GM23338 (cell line): Measurements from ENCODE around the gene KCNIP2. TPM values are rescaled to one million over a fixed set of nuclear protein-coding genes. Genes with fewer than 3 reads are reported as not detected.

Experiments
- ATAC-seq: fragments of 200-7000 bp; cut with Tn5 transposase; 3 replicates; pipeline ENCODE4 v1.9.1; 2020
- DNase-seq: peaks from one replicate; pipeline ENCODE4 v3.0.0-alpha.2; 2015; ENCODE audit warnings: low spot score
- H2AFZ ChIP-seq: fragments of 200-600 bp; sonication (generic); 2 replicates; pipeline ENCODE4 v1.8.0; 2016; ENCODE audit warnings: antibody characterized with exemption, mild to moderate bottlenecking, moderate library complexity
- H3F3A ChIP-seq: fragments of 200-600 bp; sonication (generic); replicated peaks from 2 replicates; pipeline ENCODE4 v1.8.0; 2017; ENCODE audit warnings: antibody characterized with exemption, mixed run types, low read depth
- H3K27ac ChIP-seq: fragments of 200-600 bp; sonication (generic); 2 replicates; pipeline ENCODE4 v1.6.1; 2016; ENCODE audit warnings: low read depth
- H3K27me3 ChIP-seq: fragments of 200-600 bp; sonication (generic); 2 replicates; pipeline ENCODE4 v1.8.0; 2016; ENCODE audit warnings: mild to moderate bottlenecking, mixed run types, moderate library complexity; ENCODE audit not compliant: insufficient read depth
- H3K36me3 ChIP-seq: fragments of 200-600 bp; sonication (generic); 2 replicates; pipeline ENCODE4 v1.8.0; 2016; ENCODE audit warnings: mild to moderate bottlenecking; ENCODE audit not compliant: insufficient read depth
- H3K4me1 ChIP-seq: fragments of 200-600 bp; sonication (generic); 2 replicates; pipeline ENCODE4 v1.8.0; 2016; ENCODE audit warnings: mild to moderate bottlenecking, moderate library complexity; ENCODE audit not compliant: insufficient read depth
- H3K4me2 ChIP-seq: fragments of 200-600 bp; sonication (generic); 2 replicates; pipeline ENCODE4 v1.7.1; 2017; ENCODE audit warnings: mixed run types
- H3K4me3 ChIP-seq: fragments of 200-600 bp; sonication (generic); 2 replicates; pipeline ENCODE4 v1.6.1; 2016; ENCODE audit warnings: mixed run types
- H3K79me2 ChIP-seq: fragments of 200-600 bp; sonication (generic); replicated peaks from 2 replicates; pipeline ENCODE4 v1.8.0; 2017; ENCODE audit warnings: mild to moderate bottlenecking; ENCODE audit not compliant: insufficient read depth
- H3K9me2 ChIP-seq: fragments of 200-600 bp; sonication (generic); 2 replicates; pipeline ENCODE4 v1.8.0; 2017; ENCODE audit not compliant: insufficient read depth
- H4K20me1 ChIP-seq: fragments of 200-600 bp; sonication (generic); replicated peaks from 2 replicates; pipeline ENCODE4 v1.8.0; 2017; ENCODE audit warnings: mild to moderate bottlenecking; ENCODE audit not compliant: insufficient read depth
- H3K27ac Mint-ChIP-seq: 2 replicates; pipeline ENCODE4 v1.8.0; 2020; ENCODE audit warnings: inconsistent platforms, mild to moderate bottlenecking, moderate library complexity, mixed read lengths
- H3K27me3 Mint-ChIP-seq: 3 replicates; pipeline ENCODE4 v1.8.0; 2022; ENCODE audit warnings: low read depth, mild to moderate bottlenecking, moderate library complexity, mixed read lengths, inconsistent platforms; ENCODE audit not compliant: insufficient read depth, poor library complexity
- H3K36me3 Mint-ChIP-seq: 3 replicates; pipeline ENCODE4 v1.8.0; 2021; ENCODE audit warnings: low read depth, mild to moderate bottlenecking, inconsistent platforms, moderate library complexity, mixed read lengths
- H3K4me1 Mint-ChIP-seq: 3 replicates; pipeline ENCODE4 v1.8.0; 2020; ENCODE audit warnings: mild to moderate bottlenecking, inconsistent platforms, mixed read lengths
- H3K4me3 Mint-ChIP-seq: 3 replicates; pipeline ENCODE4 v1.8.0; 2021; ENCODE audit warnings: moderate library complexity, mild to moderate bottlenecking, inconsistent platforms, mixed read lengths
- H3K9me3 Mint-ChIP-seq: 3 replicates; pipeline ENCODE4 v1.8.0; 2020; ENCODE audit warnings: moderate library complexity, mild to moderate bottlenecking, inconsistent platforms, mixed read lengths
- CREB1 ChIP-seq: fragments of 250-450 bp; sonication (Bioruptor Pico); IDR thresholded peaks from 2 replicates; pipeline ENCODE4 v1.5.0; 2020; ENCODE audit warnings: low read depth, mild to moderate bottlenecking, moderate library complexity
- CTCF ChIP-seq, 2 experiments: fragments of 200-600 bp in 1 of 2; sonication (generic) in 1 of 2; conservative IDR thresholded peaks; 2 replicates each; pipeline versions ENCODE4 v1.5.1 to v1.6.1; 2016 to 2017; ENCODE audit warnings: antibody characterized with exemption in 2 of 2, low read depth in 2 of 2, mild to moderate bottlenecking in 2 of 2, moderate library complexity in 1 of 2
- EZH2 ChIP-seq: fragments of 200-600 bp; sonication (generic); IDR thresholded peaks from one replicate; pipeline ENCODE4 v1.8.0; 2017; ENCODE audit warnings: antibody characterized with exemption, mild to moderate bottlenecking, low read depth; ENCODE audit not compliant: unreplicated experiment
- EZH2phosphoT487 ChIP-seq: fragments of 200-600 bp; sonication (generic); IDR thresholded peaks from one replicate; pipeline ENCODE4 v1.8.1; 2018; ENCODE audit warnings: antibody characterized with exemption; ENCODE audit not compliant: unreplicated experiment
- JUNB ChIP-seq: IDR thresholded peaks from one replicate; pipeline ENCODE4 v1.6.1; 2016; ENCODE audit warnings: antibody characterized with exemption; ENCODE audit not compliant: unreplicated experiment
- NANOG ChIP-seq: IDR thresholded peaks from 2 replicates; pipeline ENCODE4 v1.6.1; 2016; ENCODE audit warnings: antibody characterized with exemption, borderline replicate concordance
- POLR2AphosphoS5 ChIP-seq: IDR thresholded peaks from 2 replicates; pipeline ENCODE4 v1.6.1; 2016; ENCODE audit warnings: antibody characterized with exemption, low read depth
- REST ChIP-seq: IDR thresholded peaks from one replicate; pipeline ENCODE4 v1.6.1; 2018; ENCODE audit warnings: antibody characterized with exemption; ENCODE audit not compliant: unreplicated experiment
- STAT1 ChIP-seq: IDR thresholded peaks from one replicate; pipeline ENCODE4 v1.6.1; 2016; ENCODE audit warnings: antibody characterized with exemption; ENCODE audit not compliant: unreplicated experiment
- ZNF114 ChIP-seq: fragments of 250-450 bp; sonication (Bioruptor Pico); IDR thresholded peaks from 2 replicates; pipeline ENCODE4 v1.5.0; 2020; ENCODE audit warnings: mild to moderate bottlenecking, moderate library complexity
- ZNF331 ChIP-seq: fragments of 250-450 bp; sonication (Bioruptor Pico); IDR thresholded peaks from 2 replicates; pipeline ENCODE4 v1.5.0; 2020; ENCODE audit warnings: low read depth, mild to moderate bottlenecking, moderate library complexity
- polyA plus RNA-seq: library from polyadenylated mRNA; unstranded; fragments of >200 nt; fragmentation: Nextera tagmentation; extraction: Ambion mirVana; gene quantifications from 2 replicates; pipeline ENCODE4 v1.2.1, GENCODE V29; 2016
- total RNA-seq: library from RNA; depleted of rRNA; stranded (reverse); fragments of >200 nt; shearing (Covaris generic); gene quantifications from 2 replicates; pipeline ENCODE4 v1.2.3, GENCODE V29; 2014
- TF ChIP-seq, protein P1 (sequence below): IDR thresholded peaks from 2 replicates; pipeline ENCODE4 v1.6.1; 2016; ENCODE audit warnings: antibody characterized with exemption

Gene KCNIP2
- total and polyA plus RNA-seq, 2 experiments from 2014 or later, result 2.2 to 2.6 TPM

DNA sequence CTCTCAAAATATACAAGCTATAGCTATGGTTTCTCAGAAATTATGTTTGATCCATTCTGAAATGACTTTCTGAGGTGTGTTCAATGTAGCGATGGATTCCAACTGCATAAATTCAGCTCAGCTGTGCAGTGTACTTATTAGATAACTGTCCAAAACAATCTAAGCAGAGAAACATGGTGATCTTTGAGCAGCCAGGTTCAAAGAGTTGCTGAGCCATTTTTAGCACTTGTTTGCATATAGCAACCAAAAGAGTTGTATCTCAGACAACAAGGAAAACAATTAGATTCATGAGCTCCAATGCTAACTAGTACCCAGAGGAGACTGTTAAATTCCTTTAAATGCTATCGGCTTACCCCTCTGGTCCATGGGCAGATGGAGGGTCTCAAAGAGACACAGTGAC is 15.9 kb upstream of the KCNIP2 start (continued):
- TF ChIP-seq CTCF (conservative IDR thresholded peaks at IDR 0.05; ENCODE audit: low read depth in 2 of 2), result no peak
- TF ChIP-seq CREB1 (CRISPR knock-in tag), result no peak
- no peak for TF ChIP-seq JUNB
- no peak for TF ChIP-seq EZH2phosphoT487
- no peak for TF ChIP-seq EZH2
- TF ChIP-seq, protein P1, sequence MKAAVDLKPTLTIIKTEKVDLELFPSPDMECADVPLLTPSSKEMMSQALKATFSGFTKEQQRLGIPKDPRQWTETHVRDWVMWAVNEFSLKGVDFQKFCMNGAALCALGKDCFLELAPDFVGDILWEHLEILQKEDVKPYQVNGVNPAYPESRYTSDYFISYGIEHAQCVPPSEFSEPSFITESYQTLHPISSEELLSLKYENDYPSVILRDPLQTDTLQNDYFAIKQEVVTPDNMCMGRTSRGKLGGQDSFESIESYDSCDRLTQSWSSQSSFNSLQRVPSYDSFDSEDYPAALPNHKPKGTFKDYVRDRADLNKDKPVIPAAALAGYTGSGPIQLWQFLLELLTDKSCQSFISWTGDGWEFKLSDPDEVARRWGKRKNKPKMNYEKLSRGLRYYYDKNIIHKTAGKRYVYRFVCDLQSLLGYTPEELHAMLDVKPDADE, result no peak
- no peak for TF ChIP-seq STAT1
- TF ChIP-seq NANOG, result no peak
- TF ChIP-seq REST, result no peak

GRCh38 chr10:101858723-101859500 is 15.3 kb upstream of the KCNIP2 start:
- no peak overlapping the region for H3K27ac ChIP-seq
- no peak for DNase-seq
- no peak overlapping the region for H3K4me3 Mint-ChIP-seq
- TF ChIP-seq CTCF (conservative IDR thresholded peaks at IDR 0.05; ENCODE audit: low read depth in 2 of 2) (no peak), REST (no peak), JUNB (no peak), POLR2AphosphoS5 (no peak), ZNF114 (no peak), EZH2 (no peak), CREB1 (CRISPR knock-in tag) (no peak), ZNF331 (CRISPR knock-in tag) (no peak), EZH2phosphoT487 (no peak), NANOG (no peak)
- TF ChIP-seq, protein P1, result no peak

More at GRCh38 chr10:101858723-101859500, 15.3 kb upstream of the KCNIP2 start:
- peaks cover 13% of the 10 kb centered on the region for H3K36me3 Mint-ChIP-seq
- peaks cover 2% of the 10 kb centered on the region for H3K27me3 Mint-ChIP-seq
- Histone ChIP-seq H3K4me3 (no peak overlapping the region), H3F3A (no peaks in the 10 kb centered on the region), H2AFZ (no peak overlapping the region), H3K4me1 (no peaks in the 10 kb centered on the region), H4K20me1 (no peaks in the 10 kb centered on the region), H3K27me3 (no peaks in the 10 kb centered on the region), H3K36me3 (no peaks in the 10 kb centered on the region), H3K79me2 (no peaks in the 10 kb centered on the region), H3K4me2 (no peak overlapping the region), H3K9me2 (no peaks in the 10 kb centered on the region)
- no peak for ATAC-seq
- no peak overlapping the region for H3K27ac Mint-ChIP-seq
- H3K9me3 Mint-ChIP-seq, result peaks cover 14% of the 10 kb centered on the region
- H3K4me1 Mint-ChIP-seq, result no peaks in the 10 kb centered on the region
